Bronchus fibroblast of lung (primary cell): ENCODE measurements around the gene SERPINC1. TPM values are rescaled to one million over a fixed set of nuclear protein-coding genes. Genes with fewer than 3 reads are reported as not detected.

Experiments used
- total RNA-seq: library from RNA; depleted of rRNA; stranded (reverse); fragments of >200 nt; gene quantifications from 2 replicates; pipeline ENCODE4 v1.2.3, GENCODE V29; 2015

Gene SERPINC1
- 0.15 TPM in 1 of 2 replicates, not detected in the other for total RNA-seq

GRCh38 chr1:173917149-173917548 is at the start of gene SERPINC1:
TSS of gene SERPINC1 (minus strand) at chr1:173917327. CDS start at chr1:173917259, 68 bp downstream.

GRCh38 chr1:173868266-173869020 is 48.7 kb downstream of the SERPINC1 start, which contains the start of gene ZBTB37:
TSS of gene ZBTB37 (plus strand) at chr1:173868380. CDS start at chr1:173870226, 1,846 bp downstream.

GRCh38 chr1:173867753-173868265 is 49.3 kb downstream of the SERPINC1 start, which contains the start of gene GAS5:
TSS of gene GAS5 (minus strand) at chr1:173867989.

Other genes with a start within 250 kb of the SERPINC1 start
- 0.30 and 0.50 TPM in 2 replicates for gene ANKRD45, start 247.5 kb downstream of the SERPINC1 start, total RNA-seq
- 12.5 and 19.8 TPM in 2 replicates for gene KLHL20, start 202.3 kb downstream of the SERPINC1 start, total RNA-seq
- 29.6 and 30.6 TPM in 2 replicates for gene DARS2, start 92.7 kb downstream of the SERPINC1 start, total RNA-seq
- gene CENPL, start 92.4 kb downstream of the SERPINC1 start, total RNA-seq: 22.9 and 23.8 TPM in 2 replicates
- 496 and 502 TPM in 2 replicates for gene GAS5, start 49.3 kb downstream of the SERPINC1 start, total RNA-seq
- 1.2 and 1.8 TPM in 2 replicates for gene ZBTB37, start 48.9 kb downstream of the SERPINC1 start, total RNA-seq
- 7.4 and 7.9 TPM in 2 replicates for gene RC3H1, start 105.0 kb upstream of the SERPINC1 start, total RNA-seq
- 9.7 and 10.4 TPM in 2 replicates for gene RABGAP1L, start 242.2 kb upstream of the SERPINC1 start, total RNA-seq